ENCODE measurements around the gene MAML2.

- TF ChIP-seq CTCF (conservative IDR thresholded peaks at IDR 0.05): no peak
- no peak for TF ChIP-seq ZFX (IDR thresholded peaks at IDR 0.05)
Observed at GRCh38 chr11:96038046-96038445, 304.9 kb downstream of the MAML2 start.

All from C4-2B (cell line).